Head of caudate nucleus (tissue), 42 donors: ENCODE data around the gene QKI.
"Not testable (repeated sequence)": the region's sequence is repeated elsewhere in the genome, so short reads cannot be mapped to it uniquely, and the experiment has no call there.

Source experiments
- DNase-seq, 42 donors: peaks; one replicate each; pipeline versions ENCODE4 v3.0.0 to v3.0.0-alpha.2; 2020 to 2021; ENCODE audit warnings: mixed read lengths in 7 of 42
- intact Hi-C: fragments of 100-400 bp; cut with DNase I; formaldehyde crosslinking; loops from one replicate; pipeline ENCODE4 v1.15.0; 2022

The QKI gene

GRCh38 chr6:163414117-163414945 lies at the start of gene QKI:
TSS of gene QKI (plus strand) at chr6:163414718. CDS start at chr6:163415194, 476 bp downstream.
- intact Hi-C loops = loop anchor here (5.0 kb wide), 3 partner anchors 62 to 557 kb away; no protein-coding TSS in a partner anchor
- DNase-seq = peak; percentile 71 to 96 (median 90)

- intact Hi-C loops = no loop called here
- no peak for DNase-seq
These were observed 48.2 kb upstream of the QKI start for GRCh38 chr6:163366288-163366687.

GRCh38 chr6:163367497-163368183 lies 46.9 kb upstream of the QKI start:
- DNase-seq = no peak
- intact Hi-C loops = no loop called here

- intact Hi-C loops = no loop called here
These were observed 45.4 kb upstream of the QKI start for GRCh38 chr6:163369141-163369540.

GRCh38 chr6:163369628-163370365 lies 44.7 kb upstream of the QKI start:
- intact Hi-C loops = no loop called here
- no peak for DNase-seq

More at GRCh38 chr6:163369141-163369540, 45.4 kb upstream of the QKI start:
- no peak for DNase-seq

GRCh38 chr6:163370464-163371117 lies 43.9 kb upstream of the QKI start:
- DNase-seq = peak in 5 of 42 donors; percentile 17 to 45 (median 34)
- intact Hi-C loops = no loop called here

- intact Hi-C loops = no loop called here
- no peak for DNase-seq
These were observed 43.4 kb upstream of the QKI start for GRCh38 chr6:163371129-163371528.

GRCh38 chr6:163373240-163373639 lies 41.3 kb upstream of the QKI start:
- intact Hi-C loops = no loop called here
- peak in 2 of 42 donors; percentile 2 to 32 for DNase-seq

- intact Hi-C loops = no loop called here
- peak in 2 of 42 donors; percentile 8 to 32 for DNase-seq
These were observed 39.2 kb upstream of the QKI start for GRCh38 chr6:163375361-163375760.

- intact Hi-C loops = no loop called here
- no peak for DNase-seq
These were observed 38.3 kb upstream of the QKI start for GRCh38 chr6:163376187-163376586.

GRCh38 chr6:163377561-163377960 lies 37.0 kb upstream of the QKI start:
- peak in 1 of 42 donors; percentile 1 for DNase-seq
- intact Hi-C loops = no loop called here

GRCh38 chr6:163380216-163380615 lies 34.3 kb upstream of the QKI start:
- peak in 1 of 42 donors; percentile 19 for DNase-seq
- intact Hi-C loops = no loop called here

GRCh38 chr6:163381118-163381756 lies 33.3 kb upstream of the QKI start:
- intact Hi-C loops = no loop called here
- peak in 1 of 42 donors; percentile 16 for DNase-seq

- intact Hi-C loops, DNase-seq: not testable (repeated sequence)
These were observed 31.1 kb upstream of the QKI start for GRCh38 chr6:163383396-163383795.

GRCh38 chr6:163383912-163384311 lies 30.6 kb upstream of the QKI start:
- no peak for DNase-seq
- intact Hi-C loops = no loop called here

- DNase-seq = no peak
- intact Hi-C loops = no loop called here
These were observed 30.0 kb upstream of the QKI start for GRCh38 chr6:163384510-163384909.

- DNase-seq = not testable (repeated sequence)
These were observed 29.0 kb upstream of the QKI start for GRCh38 chr6:163385503-163385902.

GRCh38 chr6:163386329-163386908 lies 28.1 kb upstream of the QKI start:
- no peak for DNase-seq
- intact Hi-C loops = no loop called here

More at GRCh38 chr6:163385503-163385902, 29.0 kb upstream of the QKI start:
- intact Hi-C loops = not testable (repeated sequence)
